GM18861 (cell line): ENCODE data around the gene POTEB.
"Not testable (repeated sequence)": the region's sequence is repeated elsewhere in the genome, so short reads cannot be mapped to it uniquely, and the experiment has no call there.

Experiments
- ATAC-seq: cut with Tn5 transposase; IDR thresholded peaks from one replicate; pipeline ENCODE4 v1.9.1; 2021; ENCODE audit not compliant: unreplicated experiment

POTEB gene

GRCh38 chr15:21877635-21878034 lies at the start of gene POTEB:
POTEB (minus strand) TSS chr15:21877735; CDS start chr15:21877246, 489 bp downstream.
- ATAC-seq, result not testable (repeated sequence)

GRCh38 chr15:21890955-21891354 lies 13.4 kb upstream of the POTEB start:
- not testable (repeated sequence) for ATAC-seq

- not testable (repeated sequence) for ATAC-seq
These were observed 12.0 kb upstream of the POTEB start for GRCh38 chr15:21889542-21889941.

- not testable (repeated sequence) for ATAC-seq
These were observed 38.7 kb downstream of the POTEB start for GRCh38 chr15:21838831-21839230.
